Testis (tissue), 2 donors: ENCODE measurements around the gene PAX1.

Experiments used
- POLR2A ChIP-seq: fragments of 450-650 bp; IDR thresholded peaks from one replicate; pipeline ENCODE4 v1.6.1; 2017; ENCODE audit warnings: antibody characterized with exemption, mild to moderate bottlenecking, moderate library complexity
- TF ChIP-seq, protein P1 (sequence below), 3 experiments: fragments of 450-650 bp in 2 of 3; fragments of 200-600 bp in 1 of 3; sonication (generic) in 1 of 3; IDR thresholded peaks; one replicate each; pipeline ENCODE4 v1.5.1; 2016 to 2019; ENCODE audit warnings: antibody characterized with exemption in 3 of 3, mild to moderate bottlenecking in 2 of 3, moderate library complexity in 1 of 3

GRCh38 chr20:21684671-21685070 lies 20.8 kb upstream of the PAX1 start:
- TF ChIP-seq, protein P1, sequence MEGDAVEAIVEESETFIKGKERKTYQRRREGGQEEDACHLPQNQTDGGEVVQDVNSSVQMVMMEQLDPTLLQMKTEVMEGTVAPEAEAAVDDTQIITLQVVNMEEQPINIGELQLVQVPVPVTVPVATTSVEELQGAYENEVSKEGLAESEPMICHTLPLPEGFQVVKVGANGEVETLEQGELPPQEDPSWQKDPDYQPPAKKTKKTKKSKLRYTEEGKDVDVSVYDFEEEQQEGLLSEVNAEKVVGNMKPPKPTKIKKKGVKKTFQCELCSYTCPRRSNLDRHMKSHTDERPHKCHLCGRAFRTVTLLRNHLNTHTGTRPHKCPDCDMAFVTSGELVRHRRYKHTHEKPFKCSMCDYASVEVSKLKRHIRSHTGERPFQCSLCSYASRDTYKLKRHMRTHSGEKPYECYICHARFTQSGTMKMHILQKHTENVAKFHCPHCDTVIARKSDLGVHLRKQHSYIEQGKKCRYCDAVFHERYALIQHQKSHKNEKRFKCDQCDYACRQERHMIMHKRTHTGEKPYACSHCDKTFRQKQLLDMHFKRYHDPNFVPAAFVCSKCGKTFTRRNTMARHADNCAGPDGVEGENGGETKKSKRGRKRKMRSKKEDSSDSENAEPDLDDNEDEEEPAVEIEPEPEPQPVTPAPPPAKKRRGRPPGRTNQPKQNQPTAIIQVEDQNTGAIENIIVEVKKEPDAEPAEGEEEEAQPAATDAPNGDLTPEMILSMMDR (IDR thresholded peaks at IDR 0.05): no peak
- no peak for TF ChIP-seq POLR2A
